A172 (cell line): ENCODE results near the gene KRT20. TPM values are rescaled to one million over a fixed set of nuclear protein-coding genes. Genes with fewer than 3 reads are reported as not detected.

Experiments
- DNase-seq: peaks from one replicate; pipeline ENCODE4 v3.0.0-alpha.2; 2015; ENCODE audit warnings: low spot score
- total RNA-seq: library from RNA; depleted of rRNA; stranded (reverse); fragments of >200 nt; shearing (Covaris generic); gene quantifications from 2 replicates; pipeline ENCODE4 v1.2.3, GENCODE V29; 2014; rRNA removed

KRT20 gene
- total RNA-seq, 1 experiment from 2014 or later, result not detected

- DNase-seq, result no peak
Observed at GRCh38 chr17:40852364-40852763, 32.7 kb downstream of the KRT20 start.

GRCh38 chr17:40850293-40850972, 34.6 kb downstream of the KRT20 start:
- no peak for DNase-seq

GRCh38 chr17:40849723-40850122, 35.3 kb downstream of the KRT20 start:
- no peak for DNase-seq

GRCh38 chr17:40848583-40849235, 36.3 kb downstream of the KRT20 start:
- no peak for DNase-seq

- no peak for DNase-seq
Observed at GRCh38 chr17:40846515-40847144, 38.4 kb downstream of the KRT20 start.

GRCh38 chr17:40844671-40845107, 40.4 kb downstream of the KRT20 start:
- DNase-seq, result no peak

GRCh38 chr17:40843242-40843641, 41.8 kb downstream of the KRT20 start:
- DNase-seq, result no peak

GRCh38 chr17:40841246-40841645, 43.8 kb downstream of the KRT20 start:
- no peak for DNase-seq

- no peak for DNase-seq
Observed at GRCh38 chr17:40839194-40839593, 45.8 kb downstream of the KRT20 start.

GRCh38 chr17:40836020-40836419, 49.0 kb downstream of the KRT20 start:
- no peak for DNase-seq

- DNase-seq, result no peak
Observed at GRCh38 chr17:40833882-40834281, 51.2 kb downstream of the KRT20 start.

GRCh38 chr17:40832840-40833239, 52.2 kb downstream of the KRT20 start:
- DNase-seq, result no peak

GRCh38 chr17:40830085-40830776, 54.8 kb downstream of the KRT20 start:
- DNase-seq, result no peak

- no peak for DNase-seq
Observed at GRCh38 chr17:40828454-40829044, 56.5 kb downstream of the KRT20 start.

GRCh38 chr17:40827746-40828453, 57.1 kb downstream of the KRT20 start:
- no peak for DNase-seq

Other genes with a start within 250 kb of the KRT20 start
- gene SMARCE1, start 237.4 kb downstream of the KRT20 start, total RNA-seq, result 161 and 168 TPM in 2 replicates
- not detected in 2 replicates for gene KRT222, start 220.1 kb downstream of the KRT20 start, total RNA-seq
- not detected in 2 replicates for gene KRT24, start 181.5 kb downstream of the KRT20 start, total RNA-seq
- not detected in 2 replicates for gene KRT25, start 129.9 kb downstream of the KRT20 start, total RNA-seq
- not detected in 2 replicates for gene KRT26, start 113.0 kb downstream of the KRT20 start, total RNA-seq
- gene KRT27, start 102.7 kb downstream of the KRT20 start, total RNA-seq, result not detected in 2 replicates
- not detected in 2 replicates for gene KRT28, start 85.3 kb downstream of the KRT20 start, total RNA-seq
- gene KRT10, start 62.6 kb downstream of the KRT20 start, total RNA-seq, result 28.5 and 34.7 TPM in 2 replicates
- not detected in 2 replicates for gene KRT12, start 18.0 kb downstream of the KRT20 start, total RNA-seq
- gene KRT23, start 52.4 kb upstream of the KRT20 start, total RNA-seq, result not detected in 2 replicates
- gene KRT39, start 81.7 kb upstream of the KRT20 start, total RNA-seq, result not detected in 2 replicates
- gene KRT40, start 99.1 kb upstream of the KRT20 start, total RNA-seq, result not detected in 2 replicates
- not detected in 2 replicates for gene KRTAP3-3, start 108.9 kb upstream of the KRT20 start, total RNA-seq
- not detected in 2 replicates for gene KRTAP3-2, start 114.7 kb upstream of the KRT20 start, total RNA-seq
- not detected in 2 replicates for gene KRTAP3-1, start 123.9 kb upstream of the KRT20 start, total RNA-seq
- gene KRTAP1-5, start 142.0 kb upstream of the KRT20 start, total RNA-seq, result not detected in 2 replicates
- not detected in 2 replicates for gene KRTAP1-4, start 145.0 kb upstream of the KRT20 start, total RNA-seq
- not detected in 2 replicates for gene KRTAP1-3, start 149.6 kb upstream of the KRT20 start, total RNA-seq
- not detected in 2 replicates for gene KRTAP1-1, start 156.2 kb upstream of the KRT20 start, total RNA-seq
- gene KRTAP2-1, start 162.1 kb upstream of the KRT20 start, total RNA-seq, result not detected in 2 replicates
- gene KRTAP2-2, start 170.0 kb upstream of the KRT20 start, total RNA-seq, result not detected in 2 replicates
- 0.69 and 1.00 TPM in 2 replicates for gene KRTAP2-3, start 174.9 kb upstream of the KRT20 start, total RNA-seq
- gene KRTAP2-4, start 180.6 kb upstream of the KRT20 start, total RNA-seq, result not detected in 2 replicates
- gene KRTAP4-7, start 198.9 kb upstream of the KRT20 start, total RNA-seq, result not detected in 2 replicates
- gene KRTAP4-8, start 212.9 kb upstream of the KRT20 start, total RNA-seq, result not detected in 2 replicates
- gene KRTAP4-16, start 217.0 kb upstream of the KRT20 start, total RNA-seq, result not detected in 2 replicates
- gene KRTAP4-9, start 220.1 kb upstream of the KRT20 start, total RNA-seq, result 0.22 TPM in 1 of 2 replicates, not detected in the other
- not detected in 2 replicates for gene KRTAP4-11, start 233.1 kb upstream of the KRT20 start, total RNA-seq
- gene KRTAP4-12, start 238.9 kb upstream of the KRT20 start, total RNA-seq, result not detected in 2 replicates